ENCODE measurements around the gene CHST7.

Gene CHST7

DNA sequence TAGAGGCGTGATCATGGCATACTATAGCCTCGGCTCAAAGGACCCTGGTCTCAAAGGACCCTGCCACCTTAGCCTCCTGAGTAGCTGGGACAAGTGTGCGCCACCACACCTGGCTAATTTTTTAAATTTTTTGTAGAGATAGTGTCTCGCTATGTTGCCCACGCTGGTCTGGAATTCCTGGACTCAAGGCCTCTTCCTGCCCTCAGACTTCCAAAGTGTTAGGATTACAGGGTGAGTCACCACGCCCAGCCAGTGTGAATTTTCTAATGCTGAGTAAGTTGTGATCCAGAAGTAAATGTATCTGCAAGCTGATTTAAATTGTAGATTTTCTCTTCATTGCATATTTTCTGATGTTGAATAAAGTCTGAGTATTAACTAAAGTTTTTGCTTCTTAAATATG, 25.7 kb upstream of the CHST7 start:
- no peak overlapping the region for H3K4me3 ChIP-seq (ENCODE audit: low read depth, low read length)
- peak; percentile 70 for DNase-seq (ENCODE audit: low read depth, low spot score)
- TF ChIP-seq, protein P1, sequence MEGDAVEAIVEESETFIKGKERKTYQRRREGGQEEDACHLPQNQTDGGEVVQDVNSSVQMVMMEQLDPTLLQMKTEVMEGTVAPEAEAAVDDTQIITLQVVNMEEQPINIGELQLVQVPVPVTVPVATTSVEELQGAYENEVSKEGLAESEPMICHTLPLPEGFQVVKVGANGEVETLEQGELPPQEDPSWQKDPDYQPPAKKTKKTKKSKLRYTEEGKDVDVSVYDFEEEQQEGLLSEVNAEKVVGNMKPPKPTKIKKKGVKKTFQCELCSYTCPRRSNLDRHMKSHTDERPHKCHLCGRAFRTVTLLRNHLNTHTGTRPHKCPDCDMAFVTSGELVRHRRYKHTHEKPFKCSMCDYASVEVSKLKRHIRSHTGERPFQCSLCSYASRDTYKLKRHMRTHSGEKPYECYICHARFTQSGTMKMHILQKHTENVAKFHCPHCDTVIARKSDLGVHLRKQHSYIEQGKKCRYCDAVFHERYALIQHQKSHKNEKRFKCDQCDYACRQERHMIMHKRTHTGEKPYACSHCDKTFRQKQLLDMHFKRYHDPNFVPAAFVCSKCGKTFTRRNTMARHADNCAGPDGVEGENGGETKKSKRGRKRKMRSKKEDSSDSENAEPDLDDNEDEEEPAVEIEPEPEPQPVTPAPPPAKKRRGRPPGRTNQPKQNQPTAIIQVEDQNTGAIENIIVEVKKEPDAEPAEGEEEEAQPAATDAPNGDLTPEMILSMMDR (IDR thresholded peaks at IDR 0.05; ENCODE audit: low read depth, low read length): no peak
- in situ Hi-C loops (cut with HindIII; ENCODE audit: low sequenced_read_pairs): no loop called here

DNA sequence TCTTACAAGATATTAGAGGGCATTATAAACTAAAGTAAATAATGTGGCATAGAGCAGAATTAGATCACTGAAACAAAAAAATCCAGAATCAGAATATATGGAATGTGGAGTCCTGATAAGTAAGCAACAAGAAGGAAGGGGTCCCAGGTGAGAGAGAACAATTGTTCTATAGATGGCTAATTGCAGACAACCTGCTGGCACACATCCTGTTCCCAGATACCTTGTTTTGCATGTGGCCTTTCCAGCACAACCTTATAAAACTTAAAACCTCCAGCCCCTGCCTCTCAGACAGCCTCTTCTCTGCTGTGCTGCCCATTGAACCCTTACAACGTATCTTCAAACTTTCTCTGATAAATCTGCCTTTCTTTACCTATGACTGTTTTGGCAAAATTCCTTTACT, 23.7 kb upstream of the CHST7 start:
- TF ChIP-seq, protein P1 (IDR thresholded peaks at IDR 0.05; ENCODE audit: low read depth, low read length): no peak
- no peak overlapping the region for H3K4me3 ChIP-seq (ENCODE audit: low read depth, low read length)
- no peak for DNase-seq (ENCODE audit: low read depth, low spot score)
- in situ Hi-C loops (cut with HindIII; ENCODE audit: low sequenced_read_pairs): no loop called here

DNA sequence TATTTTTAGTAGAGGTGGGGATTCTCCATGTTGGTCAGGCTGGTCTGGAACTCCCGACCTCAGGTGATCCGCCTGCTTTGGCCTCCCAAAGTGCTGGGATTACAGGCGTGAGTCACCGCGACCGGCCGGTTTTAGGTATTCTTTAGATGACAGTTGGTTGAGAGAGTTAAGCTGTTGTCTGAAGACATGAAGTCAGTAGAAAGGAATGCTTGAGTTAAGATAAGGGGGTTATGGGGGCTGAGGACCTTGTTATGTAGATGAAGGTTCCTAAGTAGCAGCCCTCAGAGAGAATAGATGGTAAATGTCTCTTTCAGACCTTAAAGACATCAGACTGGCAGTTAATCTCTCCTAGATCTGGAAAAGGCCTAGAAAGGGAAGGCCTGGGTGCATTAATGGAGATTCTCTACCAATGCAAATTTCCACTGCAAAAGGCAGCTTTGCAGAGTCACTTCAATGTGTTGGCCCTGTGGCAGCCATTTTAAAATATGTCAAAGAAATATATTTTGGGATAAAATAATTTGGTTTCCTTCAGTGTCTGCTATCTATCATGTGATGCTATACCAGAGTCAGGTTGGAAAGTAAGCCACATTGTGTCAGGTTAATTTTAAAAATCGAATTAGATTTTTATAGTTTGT, 22.0 kb upstream of the CHST7 start:
- TF ChIP-seq, protein P1 (IDR thresholded peaks at IDR 0.05; ENCODE audit: low read depth, low read length): no peak
- DNase-seq (ENCODE audit: low read depth, low spot score): peak; percentile 38
- in situ Hi-C loops (cut with HindIII; ENCODE audit: low sequenced_read_pairs): no loop called here
- no peak overlapping the region for H3K4me3 ChIP-seq (ENCODE audit: low read depth, low read length)

DNA sequence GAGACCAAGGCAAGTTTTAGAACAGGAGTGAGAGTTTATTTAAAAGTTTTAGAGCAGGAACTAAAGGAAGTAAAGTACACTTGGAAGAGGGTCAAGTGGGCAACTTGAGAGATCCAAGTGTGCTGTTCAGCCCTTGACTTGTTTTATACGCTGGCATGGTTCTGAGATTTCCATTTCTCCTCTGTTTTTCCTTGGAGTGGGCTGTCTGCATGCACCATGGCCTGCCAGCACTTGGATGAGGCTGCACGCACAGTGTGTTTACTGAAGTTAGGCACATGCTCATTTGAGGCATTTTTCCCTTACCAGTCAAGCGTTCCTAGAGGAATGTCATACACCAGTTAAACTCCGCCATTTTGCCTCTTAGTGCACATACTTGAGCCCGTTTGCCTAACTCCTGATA, 19.6 kb upstream of the CHST7 start:
- TF ChIP-seq, protein P1 (IDR thresholded peaks at IDR 0.05; ENCODE audit: low read depth, low read length): no peak
- no peak overlapping the region for H3K4me3 ChIP-seq (ENCODE audit: low read depth, low read length)
- no peak for DNase-seq (ENCODE audit: low read depth, low spot score)
- in situ Hi-C loops (cut with HindIII; ENCODE audit: low sequenced_read_pairs): no loop called here

DNA sequence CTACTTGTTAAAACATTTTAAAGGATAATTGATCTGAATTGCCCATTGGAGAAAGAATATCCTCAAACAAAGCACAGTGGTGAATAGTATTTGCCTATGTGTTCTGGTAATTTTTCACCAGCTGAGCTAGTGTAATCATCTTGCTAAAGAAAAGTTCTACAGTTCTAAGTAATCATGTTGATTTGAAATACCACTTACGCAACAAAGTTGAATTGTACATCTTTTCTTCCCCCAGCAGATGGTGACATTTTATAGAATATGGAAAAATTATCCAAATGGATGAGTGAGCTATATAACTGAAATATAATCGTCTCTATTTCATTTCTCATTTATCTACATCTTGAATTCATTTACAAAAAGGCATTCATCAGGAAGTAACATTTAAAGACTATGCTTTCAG, 18.6 kb upstream of the CHST7 start:
- in situ Hi-C loops (cut with HindIII; ENCODE audit: low sequenced_read_pairs): no loop called here
- TF ChIP-seq, protein P1 (IDR thresholded peaks at IDR 0.05; ENCODE audit: low read depth, low read length): no peak
- no peak overlapping the region for H3K4me3 ChIP-seq (ENCODE audit: low read depth, low read length)
- peak; percentile 31 for DNase-seq (ENCODE audit: low read depth, low spot score)

DNA sequence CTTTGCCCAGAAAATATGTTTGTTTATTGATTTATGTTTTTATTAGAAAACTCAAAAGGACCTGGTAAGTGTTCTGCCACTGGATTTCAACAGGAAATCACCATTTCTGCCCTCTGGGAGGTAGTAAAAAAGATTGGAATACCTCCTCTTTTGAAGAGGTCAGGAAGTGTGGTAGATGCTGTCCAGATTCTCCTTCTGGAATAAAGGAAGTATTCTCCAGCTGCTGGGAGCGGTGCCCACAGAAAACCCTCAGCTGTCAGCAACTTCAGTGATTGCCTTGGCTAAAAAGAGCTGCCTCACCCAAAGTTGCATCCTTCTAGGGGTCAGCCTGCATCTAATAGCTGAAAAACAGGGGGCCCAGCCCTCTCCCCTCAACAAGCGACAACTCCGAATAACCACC, 14.5 kb upstream of the CHST7 start:
- no peak for DNase-seq (ENCODE audit: low read depth, low spot score)
- H3K4me3 ChIP-seq (ENCODE audit: low read depth, low read length): no peak overlapping the region
- TF ChIP-seq, protein P1 (IDR thresholded peaks at IDR 0.05; ENCODE audit: low read depth, low read length): no peak
- in situ Hi-C loops (cut with HindIII; ENCODE audit: low sequenced_read_pairs): no loop called here
